COLO668 (cell line): ENCODE data around the gene FUT8.
"Not testable (repeated sequence)": the region's sequence is repeated elsewhere in the genome, so short reads cannot be mapped to it uniquely, and the experiment has no call there.

Experiments used
- DNase-seq: peaks from one replicate; lab custom pipeline; 2025; ENCODE audit not compliant: unreplicated experiment; lab: John Stamatoyannopoulos, UW

FUT8 gene

DNA sequence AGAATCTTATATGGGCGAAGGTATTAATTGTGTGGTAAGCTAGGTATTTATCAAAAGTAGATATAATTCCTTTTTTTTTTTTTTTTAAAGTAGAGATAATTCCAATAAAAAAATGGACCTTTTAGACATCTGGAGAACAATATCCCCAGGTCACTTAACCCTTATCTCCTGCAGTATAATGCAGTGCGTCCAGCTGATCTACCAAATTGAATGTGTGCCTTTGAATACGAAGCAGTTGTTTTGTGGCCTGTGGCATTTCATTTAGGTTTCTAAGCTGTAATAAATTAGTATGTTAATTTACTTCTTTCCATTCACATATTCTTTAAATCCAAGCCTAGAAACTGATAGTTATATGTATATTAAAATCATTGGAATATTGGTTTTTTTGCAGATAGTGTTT lies 3.1 kb downstream of the FUT8 start:
- DNase-seq, result no peak

DNA sequence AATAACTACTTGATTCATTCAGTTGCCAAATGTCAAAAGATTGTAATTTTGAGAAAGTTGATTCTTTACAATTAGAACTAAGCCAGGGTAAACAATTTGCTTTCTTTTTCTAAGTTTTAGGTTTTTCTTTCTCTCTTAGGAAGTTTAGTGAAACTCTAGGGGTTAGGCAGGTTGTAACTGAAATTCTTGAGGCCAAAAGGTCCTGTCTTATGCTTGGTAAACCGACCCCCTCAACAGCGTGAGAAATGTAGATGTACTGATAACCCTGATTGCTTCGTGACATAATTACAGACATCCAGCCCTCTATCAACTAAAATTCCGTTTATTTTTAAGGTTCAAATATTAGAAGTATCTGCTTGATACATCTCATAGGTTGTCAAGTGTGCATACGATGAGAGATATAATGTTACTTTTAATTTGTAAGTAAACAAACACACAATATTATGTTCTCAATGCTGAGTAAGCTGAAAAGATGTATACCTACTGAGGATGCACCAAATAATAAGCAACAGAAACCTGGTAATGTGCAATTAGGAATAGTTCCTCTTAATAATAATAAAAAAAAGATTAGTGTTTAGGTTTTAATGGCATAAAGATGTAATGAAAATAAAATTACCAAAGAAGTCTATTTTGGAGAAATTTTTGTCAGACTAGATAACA lies 7.2 kb downstream of the FUT8 start:
- no peak for DNase-seq

DNA sequence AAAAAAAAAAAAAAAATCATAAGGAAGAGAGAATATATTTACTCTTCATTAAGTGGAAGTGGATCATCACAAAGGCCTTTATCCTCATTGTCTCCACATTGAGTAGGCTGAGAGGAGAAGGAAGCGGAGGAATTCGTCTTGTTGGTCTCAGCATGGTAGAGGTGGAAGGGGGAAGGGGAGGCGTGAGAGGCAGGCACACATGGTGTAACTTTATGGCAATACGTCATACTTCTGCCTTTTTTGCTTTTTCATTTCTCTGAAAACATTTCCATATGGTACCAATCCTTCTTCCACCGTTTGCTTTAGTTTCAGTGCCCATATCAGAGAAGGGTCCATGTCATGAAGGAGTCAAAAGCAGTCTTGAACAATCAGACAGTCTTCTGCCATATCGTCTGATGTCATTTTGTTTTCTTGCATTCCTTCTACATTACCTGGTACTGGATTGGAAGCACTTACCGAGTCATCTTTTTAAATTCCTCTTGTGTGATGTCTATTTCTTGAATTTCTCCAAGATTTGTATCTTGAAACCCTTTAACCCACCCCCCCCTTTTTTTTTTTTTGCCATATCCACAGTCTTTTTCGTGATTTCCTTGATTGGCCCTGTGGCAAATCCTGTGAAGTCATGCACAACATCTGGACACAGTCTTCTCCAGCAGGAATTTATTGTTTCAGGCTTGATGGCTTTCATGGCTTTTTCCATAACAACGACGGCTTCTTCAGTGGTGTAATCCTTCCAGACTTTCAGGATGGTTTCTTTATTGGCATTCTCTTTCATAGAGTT lies 8.9 kb downstream of the FUT8 start:
- no peak for DNase-seq

DNA sequence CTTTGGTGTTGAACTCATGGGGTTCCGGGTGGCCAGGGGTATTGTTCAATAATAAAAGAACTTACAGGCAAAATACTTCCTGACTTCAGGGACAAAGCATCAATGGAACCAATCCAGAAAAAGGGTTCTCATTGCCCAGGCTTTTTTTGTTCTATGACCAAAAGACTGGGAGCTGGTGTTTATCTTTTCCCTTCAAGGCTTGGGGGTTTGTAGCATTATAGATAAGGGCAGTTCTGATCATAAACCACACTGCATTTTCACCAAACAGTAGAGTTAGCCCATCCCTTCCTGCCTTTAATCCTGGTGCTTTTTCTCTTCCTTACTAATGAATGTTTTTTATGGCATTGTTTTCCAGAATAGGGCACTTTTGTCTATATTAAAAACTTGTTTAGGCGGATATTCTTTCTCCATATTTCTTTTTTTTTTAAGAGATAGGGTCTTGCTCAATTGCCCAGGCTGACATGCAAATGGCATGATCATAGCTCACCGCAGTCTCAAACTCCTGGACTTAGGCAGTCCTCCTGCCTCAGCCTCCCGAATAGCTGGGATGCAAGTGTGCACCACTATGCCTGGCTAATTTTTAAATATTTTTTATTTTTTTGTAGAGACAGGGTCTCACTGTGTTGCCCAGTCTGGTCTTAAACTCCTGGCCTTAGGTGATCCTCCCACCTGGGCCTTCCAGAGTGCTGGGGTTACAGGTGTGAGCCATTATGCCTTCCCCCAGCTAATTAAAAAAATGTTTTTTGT lies 9.7 kb downstream of the FUT8 start:
- DNase-seq, result no peak

DNA sequence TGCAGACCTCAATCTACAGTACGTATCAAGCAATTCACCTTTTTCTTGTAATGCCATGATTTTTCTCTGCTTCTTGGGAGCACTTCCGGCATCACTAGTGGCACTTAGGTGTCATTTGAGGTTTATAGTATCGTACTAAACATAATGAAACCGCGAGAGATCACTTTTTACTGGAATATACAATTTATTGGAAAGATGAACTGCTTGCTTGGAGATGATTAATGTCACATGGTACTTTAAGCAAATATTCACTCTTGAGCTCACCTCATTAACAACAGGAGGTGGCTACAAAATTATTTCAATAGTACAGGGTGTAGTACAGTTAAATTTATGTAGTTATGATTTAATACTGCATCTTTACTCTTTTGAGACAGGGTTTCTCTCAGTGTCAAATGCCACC lies 11.5 kb downstream of the FUT8 start:
- peak; percentile 13 for DNase-seq

DNA sequence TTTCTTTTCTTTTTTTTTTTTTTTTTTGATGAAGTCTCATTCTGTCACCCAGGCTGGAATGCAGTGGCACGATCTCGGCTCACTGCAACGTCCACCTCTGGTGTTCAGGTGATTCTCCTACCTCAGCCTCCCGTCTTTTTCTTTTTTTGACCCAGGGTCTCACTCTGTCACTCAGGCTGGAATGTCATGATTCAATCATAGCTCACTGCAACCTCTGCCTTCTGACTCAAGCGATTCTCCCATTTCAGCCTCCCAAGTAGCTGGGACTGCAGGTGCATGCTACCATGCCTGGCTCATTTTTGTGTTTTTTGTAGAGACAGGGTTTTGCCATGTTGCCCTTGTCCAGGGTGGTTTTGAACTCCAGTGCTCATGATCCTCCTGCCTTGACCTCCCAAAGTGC lies 12.0 kb downstream of the FUT8 start:
- no peak for DNase-seq

DNA sequence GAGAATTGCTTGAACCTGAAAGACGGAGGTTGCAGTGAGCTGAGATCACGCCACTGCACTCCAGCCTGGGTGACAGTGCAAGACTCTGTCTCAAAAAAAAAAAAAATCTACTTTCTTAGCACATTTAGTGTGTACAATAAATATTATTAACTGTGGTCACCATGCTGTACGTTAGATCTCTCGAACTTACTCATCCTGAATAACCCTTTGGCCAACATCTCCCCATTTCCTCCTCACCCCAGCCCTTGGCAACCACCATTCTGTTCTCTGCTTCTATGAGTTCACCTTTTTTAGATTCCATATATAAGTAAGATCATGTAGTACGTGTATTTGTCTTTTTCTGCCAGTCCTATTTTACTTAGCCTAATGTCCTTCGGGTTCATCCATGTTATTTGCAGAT lies 13.4 kb downstream of the FUT8 start:
- no peak for DNase-seq

DNA sequence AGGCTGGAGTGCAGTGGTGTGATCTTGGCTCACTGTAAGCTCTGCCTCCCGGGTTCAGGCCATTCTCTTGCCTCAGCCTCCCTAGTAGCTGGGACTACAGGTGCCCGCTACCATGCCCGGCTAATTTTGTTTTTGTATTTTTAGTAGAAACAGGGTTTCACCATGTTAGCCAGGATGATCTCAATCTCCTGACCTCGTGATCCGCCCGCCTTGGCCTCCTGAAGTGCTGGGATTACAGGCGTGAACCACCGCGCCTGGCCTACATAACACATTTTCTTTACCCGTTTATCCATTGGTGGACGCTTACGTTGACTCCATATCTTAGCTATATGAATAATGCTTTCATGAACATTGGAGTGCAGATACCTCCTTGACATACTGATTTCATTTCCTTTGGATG lies 14.4 kb downstream of the FUT8 start:
- DNase-seq, result not testable (repeated sequence)

DNA sequence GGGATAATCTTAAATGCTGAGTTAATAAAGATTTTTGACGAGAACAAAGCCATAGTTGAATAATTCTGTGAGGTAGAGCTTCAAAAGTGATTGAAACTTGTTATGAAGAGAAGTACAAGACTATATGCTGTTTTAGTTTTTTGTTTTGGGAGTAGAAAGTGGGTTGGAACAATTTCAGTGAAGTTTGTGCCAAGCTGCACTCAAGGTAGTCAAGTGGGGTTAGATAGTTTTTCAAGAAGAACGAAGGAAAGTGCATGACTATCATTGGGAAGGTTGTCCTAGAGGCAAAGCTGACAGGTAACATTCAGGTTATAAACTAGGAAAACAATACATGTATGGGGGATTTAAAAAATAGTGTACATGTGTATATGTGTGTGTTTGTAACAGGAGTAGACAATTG lies 16.2 kb downstream of the FUT8 start:
- DNase-seq, result no peak

DNA sequence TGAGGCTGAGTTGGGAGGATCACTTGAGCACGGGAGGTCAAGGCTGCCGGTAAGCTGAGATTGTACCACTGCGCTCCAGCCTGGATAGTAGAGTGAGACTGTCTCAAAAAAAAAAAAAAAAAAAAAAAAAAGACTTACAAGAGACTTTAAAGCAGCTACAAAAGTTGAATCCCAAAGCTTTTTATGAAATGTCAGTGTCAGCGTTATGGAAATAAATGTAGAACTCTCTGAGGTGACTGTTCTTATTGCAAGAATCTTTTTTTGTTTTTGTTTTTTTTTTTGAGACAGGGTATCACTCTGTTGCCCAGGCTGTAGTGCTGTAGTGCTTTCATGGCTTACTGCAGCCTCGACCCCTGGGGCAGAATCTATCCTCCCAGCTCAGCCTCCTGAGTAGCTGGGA lies 17.2 kb downstream of the FUT8 start:
- no peak for DNase-seq

DNA sequence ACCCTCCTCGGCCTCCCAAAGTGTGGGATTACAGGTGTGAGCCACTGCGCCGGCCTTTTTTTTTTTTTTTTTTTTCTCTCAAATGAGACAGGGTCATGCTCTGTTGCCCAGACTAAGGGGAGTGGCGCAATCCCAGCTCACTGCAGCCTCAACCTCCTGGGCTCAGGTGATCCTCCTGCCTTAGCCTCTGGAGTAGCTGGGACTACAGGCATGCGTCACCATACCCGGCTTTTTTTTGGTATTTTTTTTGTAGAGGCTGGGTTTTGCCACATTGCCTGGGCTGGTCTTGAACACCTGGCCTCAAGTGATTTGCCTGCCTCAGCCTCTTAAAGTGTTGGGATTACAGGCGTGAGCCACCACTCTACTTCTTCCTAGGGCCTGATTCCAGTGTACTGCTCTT lies 18.7 kb downstream of the FUT8 start:
- DNase-seq, result no peak

DNA sequence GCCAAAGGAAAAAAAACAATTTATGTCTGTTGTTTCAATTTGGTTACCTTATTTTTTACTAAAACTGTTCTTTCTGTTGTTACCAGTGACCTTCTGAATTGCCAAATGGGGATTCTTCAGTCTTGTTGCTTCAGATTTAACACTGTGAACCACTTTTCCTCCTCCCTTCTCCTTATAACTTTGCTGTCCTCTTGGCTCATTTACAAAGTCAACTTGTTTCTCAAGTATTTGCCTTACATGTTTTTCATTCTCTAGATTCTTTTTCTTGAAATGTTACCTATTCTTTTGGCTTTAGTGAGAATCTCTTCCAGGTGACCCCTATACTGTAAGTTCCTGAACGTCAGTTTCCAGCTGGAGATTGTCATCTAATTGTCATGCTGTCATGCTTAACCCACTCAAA lies 19.4 kb downstream of the FUT8 start:
- DNase-seq, result no peak

DNA sequence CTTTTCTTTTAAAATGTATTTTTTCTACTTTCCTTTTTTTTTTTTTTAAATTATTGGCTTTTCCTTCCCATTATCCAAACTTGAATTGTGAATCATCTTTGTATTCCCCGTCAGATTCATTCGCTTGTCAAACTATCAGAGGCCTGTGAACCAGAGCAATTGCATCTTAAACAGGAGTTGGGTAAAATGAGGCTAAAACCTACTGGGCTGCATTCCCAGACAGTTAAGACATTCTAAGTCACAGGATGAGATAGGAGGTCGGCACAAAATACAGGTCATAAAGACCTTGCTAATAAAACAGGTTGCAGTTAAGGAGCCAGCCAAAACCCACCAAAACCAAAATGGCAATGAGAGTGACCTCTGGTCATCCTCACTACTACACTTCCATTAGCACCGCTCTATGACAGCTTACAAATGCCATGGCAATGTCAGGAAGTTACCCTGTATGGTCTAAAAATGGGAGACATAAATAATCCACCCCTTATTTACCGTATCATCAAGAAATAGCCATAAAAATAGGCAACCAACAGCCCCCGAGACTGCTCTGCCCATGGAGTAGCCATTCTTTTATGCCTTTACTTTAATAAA lies 19.9 kb downstream of the FUT8 start:
- no peak for DNase-seq

DNA sequence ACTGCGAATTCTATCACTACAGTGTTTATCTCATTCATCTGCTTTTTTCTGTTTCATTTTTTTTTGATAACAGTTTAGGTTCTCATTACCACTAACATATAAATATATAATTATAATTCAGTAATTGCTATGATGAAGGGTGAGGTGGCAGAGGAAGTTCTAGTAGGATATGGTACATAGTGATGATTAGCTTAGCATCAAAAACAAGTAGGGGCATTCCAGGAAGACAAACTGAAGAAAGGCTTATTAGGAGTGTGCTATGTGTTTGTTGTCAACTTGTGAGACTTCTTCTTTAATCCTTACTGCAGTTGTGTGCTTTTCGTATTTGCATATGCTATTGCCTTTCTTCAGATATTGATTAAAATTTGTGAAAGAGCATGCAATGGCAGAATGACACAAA lies 20.6 kb downstream of the FUT8 start:
- no peak for DNase-seq

DNA sequence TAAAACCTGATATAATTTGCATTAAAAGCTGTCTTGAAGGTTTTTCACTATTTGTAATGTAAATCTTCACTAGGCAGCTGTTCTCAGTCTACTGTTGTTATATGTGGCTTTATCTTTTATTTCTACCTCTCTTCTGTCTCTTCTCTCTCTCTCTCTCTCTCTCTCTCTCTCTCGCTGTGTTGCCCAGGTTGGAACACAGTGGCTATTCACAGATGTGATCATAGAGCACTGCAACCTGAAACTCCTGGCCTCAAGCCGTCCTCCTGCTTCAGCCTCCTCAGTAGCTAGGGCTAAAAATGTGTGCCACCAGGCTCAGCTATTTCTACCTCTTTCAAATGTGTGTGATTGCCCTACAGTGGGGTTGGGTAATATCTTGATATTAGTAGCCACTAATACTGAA lies 21.1 kb downstream of the FUT8 start:
- no peak for DNase-seq

DNA sequence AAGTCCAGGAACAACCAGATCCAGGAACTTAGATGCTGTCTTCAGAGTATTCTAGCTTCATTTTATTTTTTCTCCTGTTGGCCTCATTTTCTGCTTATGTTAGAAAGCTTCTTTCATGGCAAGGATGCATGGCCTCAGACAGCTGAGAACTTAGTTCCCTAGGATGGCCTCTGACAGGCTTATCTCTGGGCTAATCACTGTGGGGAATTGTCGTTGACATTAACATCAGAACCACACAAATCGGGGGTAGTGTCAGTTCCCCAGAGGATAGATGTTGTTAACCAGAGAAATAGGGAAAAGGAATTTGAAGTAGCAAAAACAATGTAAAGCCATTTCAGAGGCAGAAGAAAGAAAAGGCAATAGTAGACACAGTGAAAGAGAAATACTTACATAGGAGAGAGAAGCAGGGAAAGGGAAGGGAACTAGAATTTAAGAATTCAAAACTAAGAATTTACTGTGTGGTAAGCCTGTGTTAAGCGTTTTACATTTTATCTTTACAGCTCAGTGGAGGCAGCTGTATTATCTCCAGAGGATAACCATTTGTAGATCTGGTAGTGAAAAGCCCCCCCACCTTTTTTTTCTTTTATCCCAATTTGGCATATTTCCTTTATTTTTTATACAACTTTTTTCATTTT lies 21.8 kb downstream of the FUT8 start:
- DNase-seq, result no peak

DNA sequence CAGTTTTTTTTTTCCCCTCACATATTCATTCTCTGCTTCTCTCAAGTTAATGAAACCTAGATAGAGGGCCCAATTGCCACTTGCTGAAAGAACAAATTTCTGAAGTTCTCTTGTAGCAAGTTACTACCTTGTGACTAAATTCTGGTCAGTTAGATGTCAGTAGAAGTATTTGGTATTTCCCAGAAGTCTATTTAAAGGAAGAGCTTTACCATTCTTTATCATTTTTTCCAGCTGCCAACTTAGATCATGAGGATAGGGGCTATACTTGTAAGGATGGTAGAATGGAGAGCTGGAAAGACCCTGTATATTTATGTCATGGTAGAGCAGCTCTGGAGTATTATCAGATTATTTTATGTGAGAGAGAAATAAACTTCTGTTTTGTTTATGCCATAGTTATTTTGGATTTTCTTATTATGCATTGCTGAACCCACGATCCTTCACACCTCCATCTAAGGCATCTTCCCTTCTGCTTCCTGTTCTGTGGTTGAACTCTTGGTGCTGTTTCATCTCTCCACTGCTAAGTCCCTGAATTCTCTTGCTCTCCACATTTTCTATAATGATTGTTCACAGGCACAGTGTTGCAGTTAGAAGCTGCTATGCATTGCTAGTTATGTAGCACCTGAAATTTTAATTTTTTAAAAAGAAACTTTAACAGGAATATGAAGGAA lies 25.9 kb downstream of the FUT8 start:
- no peak for DNase-seq

DNA sequence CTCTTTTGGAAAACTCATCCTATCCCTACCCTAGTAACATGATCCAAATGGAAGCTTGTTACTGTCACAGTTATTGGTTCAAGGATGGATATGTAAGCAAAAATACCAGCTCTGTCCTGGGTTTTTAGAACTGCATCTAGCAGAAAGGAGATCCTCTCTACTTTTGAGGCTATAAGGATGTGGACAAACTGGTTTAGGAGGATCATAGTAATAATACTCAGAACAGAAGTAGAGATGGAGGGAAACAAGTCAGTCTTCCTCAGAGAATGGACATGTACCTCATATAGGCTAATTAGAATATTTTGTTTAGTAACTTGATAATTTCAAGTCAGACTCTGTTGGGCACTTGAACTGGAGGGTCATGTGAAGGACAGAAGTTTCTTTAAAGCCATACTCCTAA lies 26.6 kb downstream of the FUT8 start:
- DNase-seq, result no peak

DNA sequence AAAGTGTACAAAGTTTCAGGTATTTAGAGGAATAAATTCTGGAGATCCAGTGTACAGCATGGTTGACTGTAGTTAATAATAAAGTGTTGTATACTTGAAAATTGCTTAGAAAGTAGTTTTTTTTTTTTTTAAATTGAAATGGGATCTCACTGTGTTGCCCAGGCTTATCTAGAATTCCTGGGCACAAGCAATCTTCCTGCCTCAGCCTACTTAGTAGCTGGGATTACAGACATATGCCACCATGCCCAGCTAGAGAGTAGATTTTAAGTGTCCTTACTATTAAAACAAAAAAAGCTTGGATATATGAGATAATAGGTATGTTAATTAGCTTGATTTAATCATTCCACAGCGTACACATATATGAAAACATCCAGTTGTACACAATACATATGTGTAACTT lies 27.7 kb downstream of the FUT8 start:
- DNase-seq, result no peak

DNA sequence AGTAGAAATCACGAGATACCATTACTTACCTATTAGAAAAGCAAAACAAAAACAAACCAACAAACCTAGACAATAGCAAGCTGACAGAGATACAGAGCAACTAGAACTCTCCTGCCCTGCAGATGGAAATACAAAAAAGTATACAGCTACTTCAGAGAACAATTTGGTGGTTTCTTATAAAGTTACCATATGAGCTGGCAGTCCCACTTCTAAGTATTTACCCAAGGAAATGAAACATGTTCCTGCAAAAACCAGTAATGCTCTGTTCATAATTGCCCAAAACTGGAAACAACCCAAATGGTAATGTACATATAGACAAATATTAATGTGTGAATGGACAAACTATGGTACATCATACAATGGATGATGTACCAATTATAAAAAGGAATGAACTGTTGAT lies 31.7 kb downstream of the FUT8 start:
- no peak for DNase-seq

DNA sequence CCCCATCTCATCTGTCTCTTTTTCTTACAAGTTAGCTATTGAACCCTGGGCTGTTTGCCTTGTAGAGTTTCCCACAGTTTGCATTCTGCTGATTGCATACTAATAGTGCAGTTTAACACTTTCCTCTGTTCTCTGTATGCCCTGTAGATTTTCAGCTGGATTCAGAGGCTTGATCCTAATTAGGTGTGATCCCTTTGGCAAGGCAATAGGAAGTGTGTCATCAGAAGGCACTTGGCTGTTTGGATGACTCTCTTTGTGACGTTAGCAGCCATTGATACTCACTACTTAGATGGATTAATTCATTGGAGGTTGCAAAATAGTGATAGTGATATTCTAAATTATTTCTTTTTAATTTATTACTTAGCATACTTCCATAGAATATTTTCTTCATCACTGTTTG lies 33.6 kb downstream of the FUT8 start:
- DNase-seq, result no peak
